ENCODE measurements around the gene ZNRF1.
A peak's percentile ranks its signal among the peaks of the same experiment; 100 is the strongest.
"Not testable (repeated sequence)": the region's sequence is repeated elsewhere in the genome, so short reads cannot be mapped to it uniquely, and the experiment has no call there.

Gene ZNRF1

DNA sequence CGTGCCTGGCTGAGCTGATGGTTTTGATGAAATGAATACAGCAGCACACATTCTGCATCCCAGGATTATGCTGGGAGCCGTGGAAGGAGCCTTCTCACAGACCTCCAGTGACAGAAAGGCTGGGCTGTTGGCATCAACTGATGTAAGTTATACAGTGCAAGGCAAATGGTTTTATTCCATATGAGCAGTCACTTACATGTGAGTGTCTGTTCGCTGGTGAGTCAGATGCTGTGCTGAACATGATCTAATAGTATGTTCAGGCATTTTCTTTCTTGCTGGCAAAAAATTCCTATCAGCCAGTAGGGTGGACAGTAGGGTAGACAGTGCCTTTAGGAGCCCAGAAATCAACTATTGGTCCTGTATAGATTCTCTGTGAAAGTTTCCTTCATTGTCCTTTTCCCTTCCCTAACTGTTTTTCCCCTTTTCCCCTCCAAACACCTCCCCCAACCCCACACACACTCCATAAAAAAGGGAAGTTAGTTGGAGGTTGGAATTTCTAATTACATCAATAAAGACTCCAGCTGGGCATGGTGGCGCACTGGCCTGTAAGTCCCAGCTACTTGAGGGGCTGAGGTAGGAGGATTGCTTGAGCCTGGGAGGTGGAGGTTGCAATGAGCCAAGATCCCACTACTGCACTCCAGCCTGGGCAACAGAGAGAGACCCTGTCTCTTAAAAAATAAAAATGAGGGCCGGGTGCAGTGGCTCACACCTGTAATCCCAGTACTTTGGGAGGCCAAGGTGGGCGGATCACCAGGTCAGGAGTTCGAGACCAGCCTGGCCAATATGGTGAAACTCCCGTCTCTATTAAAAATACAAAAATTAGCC is 81.6 kb downstream of the ZNRF1 start:
- peak; percentile 83 for DNase-seq

GRCh38 chr16:75081179-75081859 is 82.5 kb downstream of the ZNRF1 start:
- no peak for DNase-seq

- DNase-seq, result no peak
Observed at GRCh38 chr16:75083813-75084212, 85.0 kb downstream of the ZNRF1 start.

DNA sequence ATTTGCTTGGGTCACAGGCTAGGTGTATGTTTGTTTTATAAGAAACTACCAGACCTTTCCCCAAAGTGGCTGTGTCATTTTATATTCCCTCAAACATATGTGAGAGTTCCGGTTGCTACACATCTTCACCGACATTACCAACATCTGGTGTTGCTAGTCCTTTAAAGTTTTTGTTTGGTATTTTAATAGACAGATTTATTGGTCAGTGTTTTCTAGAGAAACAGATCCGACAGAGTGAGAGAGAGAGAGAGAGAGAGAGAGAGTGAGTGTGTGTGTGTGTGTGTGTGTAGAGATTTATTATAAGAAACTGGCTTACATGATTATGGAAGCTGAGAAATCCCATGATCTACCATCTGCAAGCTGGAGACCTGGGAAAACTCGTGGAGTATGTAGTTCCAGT is 86.7 kb downstream of the ZNRF1 start:
- peak; percentile 50 for DNase-seq

DNA sequence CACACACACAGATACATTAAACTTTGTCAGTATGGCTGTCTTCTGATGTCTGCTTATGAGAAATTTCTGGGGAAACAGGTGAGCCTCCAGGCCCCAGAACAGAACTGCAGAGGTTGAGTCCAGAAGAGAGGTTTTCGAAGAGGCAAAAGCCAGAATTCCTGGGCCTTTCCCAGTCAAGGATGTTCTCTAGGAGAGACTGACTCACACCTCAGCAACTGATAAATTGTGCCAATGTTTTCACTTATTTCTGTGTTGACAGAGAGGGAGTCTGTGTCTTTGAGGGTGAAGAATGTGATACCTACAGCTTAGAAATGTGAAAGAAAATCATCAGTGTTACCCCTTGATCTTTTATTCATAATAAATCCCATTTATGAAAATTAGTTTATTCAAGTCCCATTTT is 87.5 kb downstream of the ZNRF1 start:
- peak; percentile 48 for DNase-seq

DNA sequence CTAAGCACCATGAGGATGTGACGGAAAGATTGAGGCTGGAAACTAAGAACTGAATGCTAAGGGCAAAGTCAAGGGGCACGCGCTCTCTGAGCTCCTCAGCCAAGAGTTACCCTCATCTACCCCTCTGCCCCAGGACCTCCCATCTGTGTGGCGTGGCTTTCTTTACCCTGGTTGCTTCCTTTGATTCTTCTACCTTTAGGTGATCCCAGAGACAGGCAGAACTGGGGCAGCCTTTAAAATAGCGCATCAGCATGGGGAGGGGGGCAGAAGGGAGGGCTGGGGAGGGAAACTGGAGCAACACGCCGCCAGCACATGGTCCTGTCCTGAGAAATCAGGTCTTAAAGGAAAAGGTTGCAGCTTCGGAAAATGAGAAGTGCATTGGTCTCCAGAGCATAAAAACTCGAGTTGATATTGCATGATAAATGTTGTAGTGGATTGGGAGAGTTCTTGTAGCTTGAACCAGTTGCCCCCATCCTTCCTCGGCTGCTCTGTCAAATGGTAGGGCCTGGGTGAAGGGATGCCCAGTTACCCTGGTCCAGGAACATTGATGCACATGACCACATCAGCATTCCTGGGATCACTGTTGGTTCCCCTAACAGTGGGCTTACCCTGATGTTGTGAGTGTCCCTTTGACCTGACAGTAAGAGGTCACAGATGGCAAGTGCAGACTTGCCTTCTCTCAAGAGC is 88.0 kb downstream of the ZNRF1 start:
- no peak for DNase-seq

DNA sequence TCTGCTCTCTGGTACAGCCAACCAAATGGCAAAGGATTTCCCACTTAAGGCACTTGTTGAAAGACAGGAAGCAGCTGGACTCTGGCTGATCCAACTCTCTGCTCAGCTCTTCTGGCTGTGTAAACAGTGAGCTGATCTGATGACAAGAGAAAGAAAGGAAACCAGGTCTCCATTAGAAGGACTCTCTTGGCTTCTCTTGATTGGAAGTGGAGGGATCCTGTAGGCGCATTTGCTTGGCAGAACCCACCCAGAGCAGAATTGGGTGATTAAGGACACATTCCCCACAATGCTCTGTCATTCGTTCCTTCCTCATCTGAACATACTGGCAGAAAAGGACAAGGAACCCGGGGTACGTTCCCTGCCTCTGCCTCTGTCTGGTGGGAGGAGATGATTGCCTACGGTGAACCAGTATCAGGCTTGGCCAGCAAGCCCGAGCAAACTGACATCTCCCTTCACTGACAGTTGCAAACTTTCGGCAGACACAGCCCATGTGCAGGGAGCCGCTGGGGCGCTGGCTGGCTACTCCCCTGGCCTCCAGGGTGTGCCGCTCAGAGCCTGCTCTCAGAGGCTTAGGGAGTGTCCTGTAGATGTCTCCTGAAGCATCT is 88.7 kb downstream of the ZNRF1 start:
- DNase-seq, result peak; percentile 67

DNA sequence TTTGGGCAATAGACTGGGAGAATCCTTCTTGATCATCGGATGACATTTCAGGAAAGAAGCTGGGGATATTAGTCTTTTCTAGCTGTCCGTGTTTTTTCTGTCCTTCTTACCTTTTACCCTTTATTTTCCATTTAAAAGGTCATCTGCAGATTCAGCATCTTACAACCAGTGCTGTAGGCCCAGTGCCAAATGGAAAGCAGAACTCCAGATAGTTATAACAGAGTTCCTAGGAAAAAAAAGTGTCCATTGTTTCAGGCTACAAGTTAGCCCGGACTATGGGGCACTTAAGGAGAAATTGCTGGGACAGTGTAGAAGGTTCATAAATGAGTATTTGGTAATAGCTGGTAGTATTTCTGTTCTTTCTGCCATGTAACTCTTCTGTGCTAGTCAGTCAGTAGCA is 89.4 kb downstream of the ZNRF1 start:
- no peak for DNase-seq

GRCh38 chr16:75088934-75089333 is 90.1 kb downstream of the ZNRF1 start:
- no peak for DNase-seq

GRCh38 chr16:75089486-75090202 is 90.8 kb downstream of the ZNRF1 start:
- DNase-seq, result no peak

GRCh38 chr16:75090899-75091298 is 92.1 kb downstream of the ZNRF1 start:
- not testable (repeated sequence) for DNase-seq

GRCh38 chr16:75091619-75092018 is 92.8 kb downstream of the ZNRF1 start:
- not testable (repeated sequence) for DNase-seq

- no peak for DNase-seq
Observed at GRCh38 chr16:75092777-75093176, 94.0 kb downstream of the ZNRF1 start.

DNA sequence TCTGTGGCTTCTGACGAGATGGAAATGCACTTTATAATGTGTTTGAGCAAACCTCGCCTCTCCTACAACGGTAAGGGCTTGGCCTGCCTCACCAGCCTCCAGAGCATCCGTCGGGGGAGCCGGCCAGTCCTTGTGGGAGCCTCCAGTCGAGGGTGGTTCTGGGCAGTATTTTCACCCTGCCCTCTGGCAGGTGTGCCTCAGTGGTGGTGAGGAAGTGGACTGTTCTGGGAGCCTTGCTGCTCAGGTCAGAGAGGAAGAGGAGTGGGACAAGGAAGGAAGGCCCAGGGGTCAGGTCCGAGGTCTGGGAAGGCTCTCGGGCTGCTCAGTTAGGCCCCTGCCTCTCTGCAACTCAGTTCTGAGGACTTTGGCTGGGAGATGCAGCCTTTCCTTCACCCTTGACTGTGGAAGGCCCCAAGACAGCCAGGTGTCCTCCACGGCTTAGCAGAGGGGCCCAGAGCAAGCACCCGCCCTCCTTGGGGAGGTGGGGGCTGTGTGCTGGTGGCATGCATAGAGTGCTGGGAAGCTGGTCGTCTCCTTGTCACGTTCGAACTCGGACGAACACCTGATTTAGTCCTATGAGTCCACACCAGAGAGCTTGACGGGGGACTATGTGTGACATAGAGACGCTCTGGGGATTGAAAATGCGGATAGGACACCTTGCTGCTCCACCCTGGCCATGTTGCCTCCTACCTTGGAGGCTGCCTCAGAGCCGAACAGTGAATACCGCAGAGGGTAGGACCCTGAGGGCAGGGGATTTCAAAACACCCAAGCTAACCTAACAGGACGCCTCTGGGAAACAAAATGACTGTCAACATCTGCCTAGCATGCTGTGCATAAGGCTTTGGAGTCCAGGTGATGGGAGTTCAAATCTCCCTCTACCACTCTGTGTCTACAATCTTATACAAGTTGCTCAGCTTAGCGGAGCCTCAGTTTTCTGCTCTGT is 95.0 kb downstream of the ZNRF1 start:
- DNase-seq, result no peak

GRCh38 chr16:75095204-75095621 is 96.4 kb downstream of the ZNRF1 start:
- no peak for DNase-seq

DNA sequence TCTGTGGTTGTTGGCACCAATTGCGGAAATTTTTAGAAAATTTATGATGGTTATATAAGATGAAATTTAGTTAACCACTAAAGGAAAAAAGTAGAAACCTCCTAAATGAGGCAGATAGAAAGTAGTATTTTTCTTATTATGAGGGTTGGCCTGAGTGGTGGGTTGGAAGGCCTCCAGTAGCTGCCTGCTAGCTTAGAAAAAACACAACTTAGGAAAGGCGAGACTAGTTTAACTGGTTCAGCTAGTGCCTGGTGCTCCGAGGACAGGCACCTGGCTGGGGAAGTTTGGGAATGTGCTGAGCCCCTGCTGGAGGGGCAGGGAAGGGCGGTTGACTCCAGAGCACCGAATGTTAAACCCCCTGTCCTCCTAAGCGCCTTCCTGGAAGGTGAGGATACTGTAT is 97.8 kb downstream of the ZNRF1 start:
- DNase-seq, result no peak

DNA sequence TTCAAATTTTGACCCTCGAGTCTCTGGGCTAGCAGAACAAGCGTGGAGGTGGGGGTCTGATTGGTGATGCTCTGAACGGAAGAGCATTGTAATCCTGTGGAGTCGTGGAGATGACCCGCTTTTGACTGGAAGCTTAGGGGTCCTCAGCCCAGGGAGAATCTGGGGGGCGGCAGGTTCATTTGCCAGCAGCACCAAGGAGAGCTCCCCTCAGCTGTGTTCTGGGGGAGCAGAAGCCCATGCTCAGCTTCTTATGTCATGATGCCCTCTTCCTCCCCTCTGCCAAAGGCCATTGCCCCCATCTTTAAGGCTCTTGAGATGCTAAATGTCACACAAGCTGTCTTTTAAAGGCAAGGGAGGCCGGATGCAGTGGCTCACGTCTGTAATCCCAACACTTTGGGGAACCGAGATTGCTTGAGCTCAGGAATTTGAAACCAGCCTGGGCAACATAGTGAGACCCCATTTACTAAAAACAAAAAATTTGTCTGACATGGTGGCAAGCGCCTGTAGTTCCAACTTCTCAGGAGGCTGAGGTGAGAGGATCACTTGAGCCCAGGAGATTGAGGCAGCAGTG is 98.5 kb downstream of the ZNRF1 start:
- DNase-seq, result no peak

- no peak for DNase-seq
Observed at GRCh38 chr16:75097941-75098901, 99.4 kb downstream of the ZNRF1 start.

GRCh38 chr16:75099075-75099667 is 100.3 kb downstream of the ZNRF1 start:
- no peak for DNase-seq
